WTC11 (cell line): ENCODE measurements around the gene CFAP161. TPM values are rescaled to one million over a fixed set of nuclear protein-coding genes. Genes with fewer than 3 reads are reported as not detected.
A peak's percentile ranks its signal among the peaks of the same experiment; 100 is the strongest.

Experiments
- ATAC-seq: fragments of 200-7000 bp; cut with Tn5 transposase; 2 replicates; pipeline ENCODE4 v1.10.0; 2021; ENCODE audit warnings: mild to moderate bottlenecking, moderate library complexity
- CTCF ChIA-PET: fragments of 300-600 bp; sonication (Branson Sonifier 250); formaldehyde crosslinking; loops from one replicate; lab custom pipeline; 2021; ENCODE audit warnings: antibody characterized with exemption; lab: Charles Lee
- POLR2A ChIA-PET: fragments of 350-600 bp; sonication (Branson Sonifier 250); formaldehyde crosslinking; loops from one replicate; lab custom pipeline; 2021; ENCODE audit warnings: antibody characterized with exemption; lab: Charles Lee
- DNase-seq: peaks from one replicate; pipeline ENCODE4 v3.0.0; 2021; ENCODE audit warnings: low spot score
- H3K27ac Mint-ChIP-seq: 2 replicates; pipeline ENCODE4 v1.8.0; 2021; ENCODE audit warnings: mixed read lengths
- H3K27me3 Mint-ChIP-seq: 2 replicates; pipeline ENCODE4 v1.8.0; 2021; ENCODE audit warnings: low read depth, mild to moderate bottlenecking, moderate library complexity, mixed read lengths
- H3K36me3 Mint-ChIP-seq: 2 replicates; pipeline ENCODE4 v1.8.0; 2021; ENCODE audit warnings: mixed read lengths
- H3K4me1 Mint-ChIP-seq: 2 replicates; pipeline ENCODE4 v1.8.0; 2022; ENCODE audit warnings: mixed read lengths
- H3K4me3 Mint-ChIP-seq: 2 replicates; pipeline ENCODE4 v1.8.0; 2021; ENCODE audit warnings: mild to moderate bottlenecking, moderate library complexity, mixed read lengths
- H3K9me3 Mint-ChIP-seq: 2 replicates; pipeline ENCODE4 v1.8.0; 2021; ENCODE audit warnings: mixed read lengths
- CREB1 ChIP-seq: sonication (generic); formaldehyde crosslinking; IDR thresholded peaks from 2 replicates; pipeline ENCODE4 v1.8.0; 2023; ENCODE audit warnings: mild to moderate bottlenecking, missing genetic modification reagents
- ETV6 ChIP-seq: sonication (generic); formaldehyde crosslinking; IDR thresholded peaks from 2 replicates; pipeline ENCODE4 v1.8.1; 2022; ENCODE audit warnings: mild to moderate bottlenecking, missing genetic modification reagents
- FOXJ3 ChIP-seq: sonication (generic); formaldehyde crosslinking; IDR thresholded peaks from 2 replicates; pipeline ENCODE4 v1.9.0; 2021; ENCODE audit warnings: missing genetic modification reagents, mild to moderate bottlenecking, borderline replicate concordance
- GTF2I ChIP-seq: fragments of 250-450 bp; sonication (Bioruptor Pico); conservative IDR thresholded peaks from 2 replicates; pipeline ENCODE4 v1.4.0; 2021; ENCODE audit warnings: mild to moderate bottlenecking
- HMGA2 ChIP-seq: fragments of 250-450 bp; sonication (Bioruptor Pico); IDR thresholded peaks from 2 replicates; pipeline ENCODE4 v1.4.0; 2021; ENCODE audit warnings: mild to moderate bottlenecking, moderate library complexity
- JAZF1 ChIP-seq: fragments of 250-450 bp; sonication (Bioruptor Pico); IDR thresholded peaks from 2 replicates; pipeline ENCODE4 v1.9.0; 2021; ENCODE audit warnings: moderate library complexity, mild to moderate bottlenecking, inconsistent platforms
- RORB ChIP-seq: fragments of 250-450 bp; sonication (Bioruptor Pico); IDR thresholded peaks from 2 replicates; pipeline ENCODE4 v1.9.0; 2021; ENCODE audit warnings: mild to moderate bottlenecking
- SMAD4 ChIP-seq: sonication (generic); formaldehyde crosslinking; IDR thresholded peaks from 2 replicates; pipeline ENCODE4 v1.8.0; 2022; ENCODE audit warnings: mild to moderate bottlenecking, missing genetic modification reagents
- TCF7 ChIP-seq: sonication (generic); formaldehyde crosslinking; IDR thresholded peaks from 2 replicates; pipeline ENCODE4 v1.8.0; 2022; ENCODE audit warnings: mild to moderate bottlenecking, low read depth, missing genetic modification reagents, moderate library complexity
- ZNF416 ChIP-seq: fragments of 250-450 bp; sonication (Bioruptor Pico); IDR thresholded peaks from 2 replicates; pipeline ENCODE4 v1.9.0; 2021; ENCODE audit warnings: mild to moderate bottlenecking, inconsistent platforms
- total RNA-seq: library from RNA; stranded (reverse); gene quantifications from 3 replicates; pipeline ENCODE4 v1.2.3, GENCODE V29; 2021
- TF ChIP-seq, protein P1 (sequence below): sonication (generic); formaldehyde crosslinking; IDR thresholded peaks from 2 replicates; pipeline ENCODE4 v1.8.0; 2022; ENCODE audit warnings: missing genetic modification reagents
- TF ChIP-seq, protein P2 (sequence below): sonication (generic); formaldehyde crosslinking; IDR thresholded peaks from 2 replicates; pipeline ENCODE4 v1.8.0; 2022; ENCODE audit warnings: mild to moderate bottlenecking, missing genetic modification reagents
- TF ChIP-seq, protein P3 (sequence below): sonication (generic); formaldehyde crosslinking; IDR thresholded peaks from 2 replicates; pipeline ENCODE4 v1.8.0; 2022; ENCODE audit warnings: mild to moderate bottlenecking, missing genetic modification reagents
- TF ChIP-seq, protein P4 (sequence below): sonication (generic); formaldehyde crosslinking; IDR thresholded peaks from 2 replicates; pipeline ENCODE4 v1.8.1; 2022; ENCODE audit warnings: mild to moderate bottlenecking, missing genetic modification reagents, moderate library complexity, borderline replicate concordance
- TF ChIP-seq, protein P5 (sequence below): fragments of 200-600 bp; IDR thresholded peaks from 2 replicates; pipeline ENCODE4 v1.8.0; 2022; ENCODE audit warnings: antibody characterized with exemption
- TF ChIP-seq, protein P6 (sequence below): sonication (generic); formaldehyde crosslinking; IDR thresholded peaks from 2 replicates; pipeline ENCODE4 v1.8.0; 2023; ENCODE audit warnings: missing genetic modification reagents, mild to moderate bottlenecking, borderline replicate concordance

CFAP161 gene
- total RNA-seq, 1 experiment from 2014 or later, result not detected

DNA sequence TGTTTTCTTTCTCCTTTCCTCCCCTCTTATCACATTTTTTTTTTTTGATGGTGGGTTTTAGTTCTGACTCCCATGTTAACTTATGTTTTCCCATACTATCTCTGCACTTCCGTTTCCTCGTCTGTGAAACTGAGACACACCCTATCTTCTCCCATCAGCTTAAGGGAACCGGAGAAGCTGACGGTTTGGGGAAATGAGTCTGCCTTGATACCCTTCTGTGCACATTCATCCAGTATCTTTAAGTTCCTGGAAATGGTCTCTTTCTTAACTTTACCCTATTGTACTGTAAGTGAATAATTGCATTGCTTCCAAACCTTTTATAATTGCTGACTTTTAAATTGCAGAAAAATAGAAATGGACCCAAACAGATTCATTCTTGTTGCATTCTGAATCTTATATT is 26.2 kb upstream of the CFAP161 start:
- ChIA-PET POLR2A (no interaction called here), CTCF (interaction anchor here (0.6 to 10.7 kb wide), 9 partner anchors 9 to 291 kb away, joined by 3 to 238 read pairs (median 3); no protein-coding TSS in a partner anchor)
- H3K27me3 Mint-ChIP-seq, result no peaks in the 10 kb centered on the region; the same call in 1 of the 2 replicates
- ATAC-seq (no peak), DNase-seq (no peak)
- no peak overlapping the region for H3K4me3 Mint-ChIP-seq
- no peak for TF ChIP-seq CREB1
- TF ChIP-seq, protein P1, sequence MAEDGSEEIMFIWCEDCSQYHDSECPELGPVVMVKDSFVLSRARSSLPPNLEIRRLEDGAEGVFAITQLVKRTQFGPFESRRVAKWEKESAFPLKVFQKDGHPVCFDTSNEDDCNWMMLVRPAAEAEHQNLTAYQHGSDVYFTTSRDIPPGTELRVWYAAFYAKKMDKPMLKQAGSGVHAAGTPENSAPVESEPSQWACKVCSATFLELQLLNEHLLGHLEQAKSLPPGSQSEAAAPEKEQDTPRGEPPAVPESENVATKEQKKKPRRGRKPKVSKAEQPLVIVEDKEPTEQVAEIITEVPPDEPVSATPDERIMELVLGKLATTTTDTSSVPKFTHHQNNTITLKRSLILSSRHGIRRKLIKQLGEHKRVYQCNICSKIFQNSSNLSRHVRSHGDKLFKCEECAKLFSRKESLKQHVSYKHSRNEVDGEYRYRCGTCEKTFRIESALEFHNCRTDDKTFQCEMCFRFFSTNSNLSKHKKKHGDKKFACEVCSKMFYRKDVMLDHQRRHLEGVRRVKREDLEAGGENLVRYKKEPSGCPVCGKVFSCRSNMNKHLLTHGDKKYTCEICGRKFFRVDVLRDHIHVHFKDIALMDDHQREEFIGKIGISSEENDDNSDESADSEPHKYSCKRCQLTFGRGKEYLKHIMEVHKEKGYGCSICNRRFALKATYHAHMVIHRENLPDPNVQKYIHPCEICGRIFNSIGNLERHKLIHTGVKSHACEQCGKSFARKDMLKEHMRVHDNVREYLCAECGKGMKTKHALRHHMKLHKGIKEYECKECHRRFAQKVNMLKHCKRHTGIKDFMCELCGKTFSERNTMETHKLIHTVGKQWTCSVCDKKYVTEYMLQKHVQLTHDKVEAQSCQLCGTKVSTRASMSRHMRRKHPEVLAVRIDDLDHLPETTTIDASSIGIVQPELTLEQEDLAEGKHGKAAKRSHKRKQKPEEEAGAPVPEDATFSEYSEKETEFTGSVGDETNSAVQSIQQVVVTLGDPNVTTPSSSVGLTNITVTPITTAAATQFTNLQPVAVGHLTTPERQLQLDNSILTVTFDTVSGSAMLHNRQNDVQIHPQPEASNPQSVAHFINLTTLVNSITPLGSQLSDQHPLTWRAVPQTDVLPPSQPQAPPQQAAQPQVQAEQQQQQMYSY, result no peak
- no peak overlapping the region for H3K27ac Mint-ChIP-seq
- H3K36me3 Mint-ChIP-seq, result no peaks in the 10 kb centered on the region
- H3K4me1 Mint-ChIP-seq, result peaks cover 9% of the 10 kb centered on the region
- H3K9me3 Mint-ChIP-seq, result no peaks in the 10 kb centered on the region

DNA sequence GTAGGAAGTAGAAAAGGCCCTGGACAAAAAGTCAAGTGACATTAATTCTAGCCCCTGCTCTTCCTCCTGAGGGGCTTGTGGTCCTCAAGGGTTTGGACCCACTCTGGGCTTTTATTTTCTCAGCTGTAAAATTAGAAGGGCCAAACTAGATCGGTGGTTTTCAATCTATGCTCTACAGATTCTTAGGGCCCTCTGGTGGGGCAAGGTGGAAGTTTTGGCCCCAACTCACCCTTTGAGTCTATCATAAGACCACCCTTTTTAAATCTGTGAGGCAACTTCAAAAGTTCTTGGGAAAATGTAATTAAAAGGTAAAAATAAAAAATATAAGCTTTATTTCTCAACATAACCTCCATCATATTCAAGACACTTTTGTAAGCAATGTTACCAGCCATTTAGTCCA is 25.6 kb upstream of the CFAP161 start:
- ChIA-PET POLR2A (no interaction called here), CTCF (interaction anchor here (0.6 to 10.7 kb wide), 10 partner anchors 9 to 290 kb away, joined by 3 to 238 read pairs (median 3); no protein-coding TSS in a partner anchor)
- DNase-seq (peak; percentile 42), ATAC-seq (peak; percentile 50)
- Mint-ChIP-seq H3K4me1 (peaks cover 12% of the 10 kb centered on the region), H3K27me3 (no peaks in the 10 kb centered on the region; the same call in 1 of the 2 replicates), H3K36me3 (no peaks in the 10 kb centered on the region), H3K27ac (no peak overlapping the region), H3K9me3 (no peaks in the 10 kb centered on the region), H3K4me3 (no peak overlapping the region)
- TF ChIP-seq, protein P2, sequence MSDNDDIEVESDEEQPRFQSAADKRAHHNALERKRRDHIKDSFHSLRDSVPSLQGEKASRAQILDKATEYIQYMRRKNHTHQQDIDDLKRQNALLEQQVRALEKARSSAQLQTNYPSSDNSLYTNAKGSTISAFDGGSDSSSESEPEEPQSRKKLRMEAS, result no peak

DNA sequence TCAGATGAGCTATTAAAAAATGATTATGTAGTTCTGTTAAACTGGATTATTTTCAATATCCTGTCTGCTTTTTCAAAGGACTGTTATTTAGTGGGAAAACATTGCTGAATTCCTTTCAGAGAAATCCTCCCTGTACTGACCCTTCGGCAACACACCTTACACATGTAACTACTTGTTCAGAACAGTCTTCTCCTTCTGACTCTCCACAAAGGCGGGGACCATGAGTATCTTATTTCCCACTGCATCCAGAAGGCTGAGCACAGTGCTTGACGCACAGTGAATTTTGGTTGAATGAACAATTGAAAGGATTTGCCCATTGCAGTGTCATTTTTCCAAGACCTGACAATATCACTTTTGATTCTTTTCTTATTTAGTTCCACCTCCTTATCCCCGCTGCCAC is 23.1 kb upstream of the CFAP161 start:
- H3K4me3 Mint-ChIP-seq, result no peak overlapping the region
- TF ChIP-seq SMAD4 (CRISPR knock-in tag), result no peak
- TF ChIP-seq GTF2I (CRISPR knock-in tag), result no peak
- TF ChIP-seq JAZF1, result no peak
- TF ChIP-seq ETV6 (CRISPR knock-in tag), result no peak
- no peak for TF ChIP-seq CREB1
- no peak for TF ChIP-seq TCF7 (CRISPR knock-in tag)
- TF ChIP-seq, protein P3, sequence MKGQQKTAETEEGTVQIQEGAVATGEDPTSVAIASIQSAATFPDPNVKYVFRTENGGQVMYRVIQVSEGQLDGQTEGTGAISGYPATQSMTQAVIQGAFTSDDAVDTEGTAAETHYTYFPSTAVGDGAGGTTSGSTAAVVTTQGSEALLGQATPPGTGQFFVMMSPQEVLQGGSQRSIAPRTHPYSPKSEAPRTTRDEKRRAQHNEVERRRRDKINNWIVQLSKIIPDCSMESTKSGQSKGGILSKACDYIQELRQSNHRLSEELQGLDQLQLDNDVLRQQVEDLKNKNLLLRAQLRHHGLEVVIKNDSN (CRISPR knock-in tag), result no peak
- TF ChIP-seq, protein P4, sequence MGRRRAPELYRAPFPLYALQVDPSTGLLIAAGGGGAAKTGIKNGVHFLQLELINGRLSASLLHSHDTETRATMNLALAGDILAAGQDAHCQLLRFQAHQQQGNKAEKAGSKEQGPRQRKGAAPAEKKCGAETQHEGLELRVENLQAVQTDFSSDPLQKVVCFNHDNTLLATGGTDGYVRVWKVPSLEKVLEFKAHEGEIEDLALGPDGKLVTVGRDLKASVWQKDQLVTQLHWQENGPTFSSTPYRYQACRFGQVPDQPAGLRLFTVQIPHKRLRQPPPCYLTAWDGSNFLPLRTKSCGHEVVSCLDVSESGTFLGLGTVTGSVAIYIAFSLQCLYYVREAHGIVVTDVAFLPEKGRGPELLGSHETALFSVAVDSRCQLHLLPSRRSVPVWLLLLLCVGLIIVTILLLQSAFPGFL (CRISPR knock-in tag), result no peak
- TF ChIP-seq RORB (CRISPR knock-in tag), result no peak
- no peak for TF ChIP-seq ZNF416 (CRISPR knock-in tag)
- no peak for TF ChIP-seq HMGA2 (CRISPR knock-in tag)
- TF ChIP-seq, protein P5, sequence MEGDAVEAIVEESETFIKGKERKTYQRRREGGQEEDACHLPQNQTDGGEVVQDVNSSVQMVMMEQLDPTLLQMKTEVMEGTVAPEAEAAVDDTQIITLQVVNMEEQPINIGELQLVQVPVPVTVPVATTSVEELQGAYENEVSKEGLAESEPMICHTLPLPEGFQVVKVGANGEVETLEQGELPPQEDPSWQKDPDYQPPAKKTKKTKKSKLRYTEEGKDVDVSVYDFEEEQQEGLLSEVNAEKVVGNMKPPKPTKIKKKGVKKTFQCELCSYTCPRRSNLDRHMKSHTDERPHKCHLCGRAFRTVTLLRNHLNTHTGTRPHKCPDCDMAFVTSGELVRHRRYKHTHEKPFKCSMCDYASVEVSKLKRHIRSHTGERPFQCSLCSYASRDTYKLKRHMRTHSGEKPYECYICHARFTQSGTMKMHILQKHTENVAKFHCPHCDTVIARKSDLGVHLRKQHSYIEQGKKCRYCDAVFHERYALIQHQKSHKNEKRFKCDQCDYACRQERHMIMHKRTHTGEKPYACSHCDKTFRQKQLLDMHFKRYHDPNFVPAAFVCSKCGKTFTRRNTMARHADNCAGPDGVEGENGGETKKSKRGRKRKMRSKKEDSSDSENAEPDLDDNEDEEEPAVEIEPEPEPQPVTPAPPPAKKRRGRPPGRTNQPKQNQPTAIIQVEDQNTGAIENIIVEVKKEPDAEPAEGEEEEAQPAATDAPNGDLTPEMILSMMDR, result no peak
- TF ChIP-seq FOXJ3 (CRISPR knock-in tag), result no peak
- TF ChIP-seq, protein P6, sequence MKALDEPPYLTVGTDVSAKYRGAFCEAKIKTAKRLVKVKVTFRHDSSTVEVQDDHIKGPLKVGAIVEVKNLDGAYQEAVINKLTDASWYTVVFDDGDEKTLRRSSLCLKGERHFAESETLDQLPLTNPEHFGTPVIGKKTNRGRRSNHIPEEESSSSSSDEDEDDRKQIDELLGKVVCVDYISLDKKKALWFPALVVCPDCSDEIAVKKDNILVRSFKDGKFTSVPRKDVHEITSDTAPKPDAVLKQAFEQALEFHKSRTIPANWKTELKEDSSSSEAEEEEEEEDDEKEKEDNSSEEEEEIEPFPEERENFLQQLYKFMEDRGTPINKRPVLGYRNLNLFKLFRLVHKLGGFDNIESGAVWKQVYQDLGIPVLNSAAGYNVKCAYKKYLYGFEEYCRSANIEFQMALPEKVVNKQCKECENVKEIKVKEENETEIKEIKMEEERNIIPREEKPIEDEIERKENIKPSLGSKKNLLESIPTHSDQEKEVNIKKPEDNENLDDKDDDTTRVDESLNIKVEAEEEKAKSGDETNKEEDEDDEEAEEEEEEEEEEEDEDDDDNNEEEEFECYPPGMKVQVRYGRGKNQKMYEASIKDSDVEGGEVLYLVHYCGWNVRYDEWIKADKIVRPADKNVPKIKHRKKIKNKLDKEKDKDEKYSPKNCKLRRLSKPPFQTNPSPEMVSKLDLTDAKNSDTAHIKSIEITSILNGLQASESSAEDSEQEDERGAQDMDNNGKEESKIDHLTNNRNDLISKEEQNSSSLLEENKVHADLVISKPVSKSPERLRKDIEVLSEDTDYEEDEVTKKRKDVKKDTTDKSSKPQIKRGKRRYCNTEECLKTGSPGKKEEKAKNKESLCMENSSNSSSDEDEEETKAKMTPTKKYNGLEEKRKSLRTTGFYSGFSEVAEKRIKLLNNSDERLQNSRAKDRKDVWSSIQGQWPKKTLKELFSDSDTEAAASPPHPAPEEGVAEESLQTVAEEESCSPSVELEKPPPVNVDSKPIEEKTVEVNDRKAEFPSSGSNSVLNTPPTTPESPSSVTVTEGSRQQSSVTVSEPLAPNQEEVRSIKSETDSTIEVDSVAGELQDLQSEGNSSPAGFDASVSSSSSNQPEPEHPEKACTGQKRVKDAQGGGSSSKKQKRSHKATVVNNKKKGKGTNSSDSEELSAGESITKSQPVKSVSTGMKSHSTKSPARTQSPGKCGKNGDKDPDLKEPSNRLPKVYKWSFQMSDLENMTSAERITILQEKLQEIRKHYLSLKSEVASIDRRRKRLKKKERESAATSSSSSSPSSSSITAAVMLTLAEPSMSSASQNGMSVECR (CRISPR knock-in tag), result no peak
- DNase-seq (no peak), ATAC-seq (no peak)
- H3K9me3 Mint-ChIP-seq, result no peaks in the 10 kb centered on the region
- no peak overlapping the region for H3K27ac Mint-ChIP-seq
- ChIA-PET POLR2A (no interaction called here), CTCF (interaction anchor here (2.5 to 10.7 kb wide), 2 partner anchors 155 to 164 kb away, joined by 7 to 238 read pairs; no protein-coding TSS in a partner anchor)
- no peaks in the 10 kb centered on the region for H3K27me3 Mint-ChIP-seq
- peaks cover 21% of the 10 kb centered on the region for H3K4me1 Mint-ChIP-seq
- H3K36me3 Mint-ChIP-seq, result no peaks in the 10 kb centered on the region
